GM12878 (cell line): Measurements from ENCODE around the gene OR2S2. TPM values are rescaled to one million over a fixed set of nuclear protein-coding genes. Genes with fewer than 3 reads are reported as not detected.
"Not testable (repeated sequence)": the region's sequence is repeated elsewhere in the genome, so short reads cannot be mapped to it uniquely, and the experiment has no call there.

Experiments used
- ATAC-seq: fragments of 200-7000 bp; cut with Tn5 transposase; 3 replicates; pipeline ENCODE4 v1.9.1; 2020; ENCODE audit warnings: mild to moderate bottlenecking, moderate library complexity
- BruUV-seq: library from RNA; stranded (reverse); fragments of 400-500 nt; replicated peaks from 2 replicates; lab custom pipeline; 2021; lab: Mats Ljungman, UMichigan
- CTCF ChIA-PET: fragments of 300-600 bp; sonication (Branson Sonifier 250); formaldehyde crosslinking; extraction: SDS; loops from one replicate; lab custom pipeline; 2021; ENCODE audit warnings: inconsistent platforms; lab: Yijun Ruan, JAX
- POLR2A ChIA-PET: fragments of 350-600 bp; formaldehyde crosslinking; extraction: SDS; loops from one replicate; lab custom pipeline; 2021; ENCODE audit warnings: inconsistent platforms; lab: Charles Lee
- RAD21 ChIA-PET: fragments of 300-600 bp; sonication (Branson Sonifier 250); formaldehyde crosslinking; loops from one replicate; lab custom pipeline; 2023; ENCODE audit warnings: antibody characterized with exemption; ENCODE audit not compliant: unreplicated experiment; lab: Charles Lee
- SMC1A ChIA-PET: fragments of 300-600 bp; sonication (Branson Sonifier 250); formaldehyde crosslinking; loops from one replicate; lab custom pipeline; 2023; ENCODE audit not compliant: unreplicated experiment, uncharacterized antibody; lab: Charles Lee
- DNase-seq: peaks from one replicate; pipeline ENCODE4 v3.0.0-alpha.2; 2011; ENCODE audit warnings: low read depth, low spot score
- FAIRE-seq: peaks from 3 replicates; lab custom pipeline; 2011; peaks lifted over from hg19 to GRCh38; lab: Jason Lieb, UNC
- H2AFZ ChIP-seq: 2 replicates; pipeline ENCODE4 v1.6.0; 2011; ENCODE audit warnings: low read depth, low read length, control low read depth; ENCODE audit not compliant: control insufficient read depth
- H3K27ac ChIP-seq: 2 replicates; pipeline ENCODE4 v1.5.1; 2011; ENCODE audit warnings: control low read depth; ENCODE audit not compliant: control insufficient read depth, insufficient read depth
- H3K27me3 ChIP-seq, 2 experiments: replicated peaks in 1 of 2; 2 replicates each; pipeline versions ENCODE4 v1.6.0 to v1.6.1; 2011; ENCODE audit warnings: low read length in 1 of 2; ENCODE audit not compliant: control insufficient read depth in 2 of 2, insufficient read depth in 2 of 2
- H3K36me3 ChIP-seq, 2 experiments: 2 replicates each; pipeline ENCODE4 v1.5.1; 2011; ENCODE audit warnings: low read length in 1 of 2; ENCODE audit not compliant: control insufficient read depth in 2 of 2, insufficient read depth in 2 of 2
- H3K4me1 ChIP-seq: 2 replicates; pipeline ENCODE4 v1.6.1; 2011; ENCODE audit warnings: mild to moderate bottlenecking, low read length, moderate library complexity, mixed read lengths; ENCODE audit not compliant: control insufficient read depth, insufficient read depth
- H3K4me2 ChIP-seq: 2 replicates; pipeline ENCODE4 v1.6.0; 2011; ENCODE audit warnings: control low read depth; ENCODE audit not compliant: control insufficient read depth, insufficient read depth
- H3K4me3 ChIP-seq: fragments of 200-600 bp; sonication (generic); 2 replicates; pipeline ENCODE4 v1.5.1; 2016
- H3K79me2 ChIP-seq: 2 replicates; pipeline ENCODE4 v1.6.0; 2011; ENCODE audit warnings: low read length; ENCODE audit not compliant: control insufficient read depth, insufficient read depth
- H3K9ac ChIP-seq: 2 replicates; pipeline ENCODE4 v1.8.0; 2011; ENCODE audit warnings: low read length, control low read depth, mixed read lengths; ENCODE audit not compliant: control insufficient read depth, insufficient read depth
- H3K9me3 ChIP-seq: replicated peaks from 3 replicates; pipeline ENCODE4 v1.5.1; 2011; ENCODE audit warnings: mild to moderate bottlenecking, low read length; ENCODE audit not compliant: control insufficient read depth, insufficient read depth
- H4K20me1 ChIP-seq: 2 replicates; pipeline ENCODE4 v1.6.0; 2011; ENCODE audit not compliant: control insufficient read depth, insufficient read depth
- ATF2 ChIP-seq: IDR thresholded peaks from 2 replicates; pipeline ENCODE4 v1.6.1; 2012; ENCODE audit warnings: low read length, inconsistent platforms
- BRCA1 ChIP-seq: IDR thresholded peaks from 2 replicates; pipeline ENCODE4 v1.6.1; 2011; ENCODE audit warnings: low read depth, low read length, improper control_type of control experiment
- CTCF ChIP-seq, 3 experiments: IDR thresholded peaks in 2 of 3; conservative IDR thresholded peaks in 1 of 3; 2 replicates each; pipeline ENCODE4 v1.5.1; 2011; ENCODE audit warnings: low read depth in 3 of 3, low read length in 3 of 3, mild to moderate bottlenecking in 3 of 3, control low read depth in 2 of 3, moderate library complexity in 2 of 3, inconsistent platforms in 1 of 3, mixed read lengths in 1 of 3; ENCODE audit not compliant: control insufficient read depth in 2 of 3, insufficient read depth in 1 of 3; ENCODE audit errors: extremely low read depth in 1 of 3
- HCFC1 ChIP-seq: fragments of 150-350 bp; IDR thresholded peaks from 2 replicates; pipeline ENCODE4 v1.6.1; 2014; ENCODE audit warnings: low read length
- HDAC2 ChIP-seq: fragments of 200-600 bp; sonication (generic); IDR thresholded peaks from 2 replicates; pipeline ENCODE4 v1.6.1; 2017
- HDAC6 ChIP-seq: fragments of 200-600 bp; sonication (generic); IDR thresholded peaks from one replicate; pipeline ENCODE4 v1.8.0; 2017; ENCODE audit warnings: antibody characterized with exemption; ENCODE audit not compliant: unreplicated experiment
- HDGF ChIP-seq: fragments of 450-650 bp; IDR thresholded peaks from 2 replicates; pipeline ENCODE4 v1.6.1; 2016; ENCODE audit warnings: antibody characterized with exemption
- PML ChIP-seq: IDR thresholded peaks from 2 replicates; pipeline ENCODE4 v1.6.1; 2012; ENCODE audit warnings: low read length, inconsistent platforms
- POU2F2 ChIP-seq: IDR thresholded peaks from 3 replicates; pipeline ENCODE4 v1.6.1; 2011; ENCODE audit warnings: low read depth, mild to moderate bottlenecking, low read length, borderline replicate concordance
- TCF7 ChIP-seq: IDR thresholded peaks from 2 replicates; pipeline ENCODE4 v1.6.1; 2014; ENCODE audit warnings: antibody characterized with exemption, borderline replicate concordance
- WGBS: methylation state at CpG from one replicate; pipeline ENCODE4 v1.1.6; 2016; ENCODE audit warnings: low lambda C conversion rate; ENCODE audit not compliant: insufficient replicate concordance, insufficient coverage; ENCODE audit errors: missing lambda C conversion rate; 5-methylcytosine and 5-hydroxymethylcytosine counted together
- in situ Hi-C: fragments of 300-500 bp; cut with MboI; formaldehyde crosslinking; loops from 9 replicates; pipeline ENCODE4 v1.14.3; 2018; ENCODE audit warnings: mixed read lengths
- intact Hi-C: fragments of 100-400 bp; cut with micrococcal nuclease; formaldehyde crosslinking; loops from one replicate; pipeline ENCODE4 v1.14.2; 2022; ENCODE audit not compliant: unreplicated experiment
- polyA plus RNA-seq, 11 experiments: library from polyadenylated mRNA; depleted of rRNA in 4 of 11; unstranded in 6 of 11; stranded (reverse) in 5 of 11; fragments of >200 nt; fragmentation: Nextera tagmentation in 4 of 11; fragmentation: Illumina TruSeq in 1 of 11; extraction: Ambion mirVana in 4 of 11; extraction: Trizol in 1 of 11; gene quantifications; 1 replicate in 1 of 11; 2 replicates in 10 of 11; pipeline versions ENCODE4 v1.2.1 to v1.2.3, GENCODE V29; 2011 to 2016; ENCODE audit warnings: inconsistent platforms in 2 of 11, missing spikeins in 2 of 11, low read depth in 1 of 11
- total RNA-seq, 4 experiments: library from RNA; depleted of rRNA in 3 of 4; stranded (reverse); fragments of >200 nt in 3 of 4; fragmentation: Illumina TruSeq in 1 of 4; extraction: Trizol in 1 of 4; gene quantifications; 2 replicates each; pipeline versions ENCODE4 v1.2.1 to v1.2.3, GENCODE V29; 2013 to 2021
- TF ChIP-seq, protein P1 (sequence below): fragments of 450-650 bp; IDR thresholded peaks from 2 replicates; pipeline ENCODE4 v1.6.1; 2017; ENCODE audit warnings: mild to moderate bottlenecking, moderate library complexity

OR2S2 gene
- total and polyA plus RNA-seq, 10 of the 15 experiments (the other 5 are each of a cell fraction or from before 2014, with no cell fraction given), result not detected

DNA sequence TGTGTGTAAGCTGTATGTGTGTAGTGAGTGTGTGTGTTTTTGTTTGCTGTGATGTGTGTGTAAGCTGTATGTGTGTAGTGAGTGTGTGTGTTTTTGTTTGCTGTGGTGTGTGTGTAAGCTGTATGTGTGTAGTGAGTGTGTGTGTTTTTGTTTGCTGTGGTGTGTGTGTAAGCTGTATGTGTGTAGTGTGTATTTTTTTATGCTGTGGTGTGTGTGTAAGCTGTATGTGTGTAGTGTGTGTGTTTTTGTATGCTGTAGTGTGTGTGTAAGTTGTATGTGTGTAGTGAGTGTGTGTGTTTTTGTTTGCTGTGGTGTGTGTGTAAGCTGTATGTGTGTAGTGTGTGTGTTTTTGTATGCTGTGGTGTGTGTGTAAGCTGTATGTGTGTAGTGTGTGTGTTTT lies 44.5 kb downstream of the OR2S2 start:
- H3K4me1 ChIP-seq, H3K79me2 ChIP-seq, DNase-seq, in situ Hi-C loops, H3K4me3 ChIP-seq, H3K9me3 ChIP-seq, H3K36me3 ChIP-seq, H3K4me2 ChIP-seq, SMC1A ChIA-PET, RAD21 ChIA-PET, FAIRE-seq, H2AFZ ChIP-seq, H3K9ac ChIP-seq, intact Hi-C loops, BruUV-seq, POLR2A ChIA-PET, H3K27ac ChIP-seq, H4K20me1 ChIP-seq, CTCF ChIA-PET, H3K27me3 ChIP-seq, ATAC-seq: not testable (repeated sequence)

GRCh38 chr9:35912791-35913400 lies 45.1 kb downstream of the OR2S2 start:
- BruUV-seq, result no TSS peak
- no peaks in the 10 kb centered on the region for H3K79me2 ChIP-seq
- H3K9me3 ChIP-seq, result peaks cover 2% of the 10 kb centered on the region; the same call in 2 of the 3 replicates
- RAD21 ChIA-PET, result no interaction called here
- CTCF ChIA-PET, result interaction anchor here (1.5 kb wide), 1 partner anchor 10 kb away, joined by 4 read pairs; no protein-coding TSS in a partner anchor
- no peak overlapping the region for H3K27ac ChIP-seq
- H3K4me3 ChIP-seq, result no peak overlapping the region
- no peaks in the 10 kb centered on the region for H3K36me3 ChIP-seq
- intact Hi-C loops, result no loop called here
- no peak overlapping the region for H3K9ac ChIP-seq
- no peak for ATAC-seq
- H3K4me2 ChIP-seq, result no peak overlapping the region
- no peak for DNase-seq
- in situ Hi-C loops, result no loop called here
- no peaks in the 10 kb centered on the region for H3K4me1 ChIP-seq
- no peaks in the 10 kb centered on the region for H4K20me1 ChIP-seq
- 70% methylated on average over 10 of the region's 10 CpGs for WGBS
- H3K27me3 ChIP-seq, result no peaks in the 10 kb centered on the region; a peak in 1 of 4 replicates
- POLR2A ChIA-PET, result no interaction called here
- FAIRE-seq, result no peak
- SMC1A ChIA-PET, result no interaction called here
- H2AFZ ChIP-seq, result no peak overlapping the region
- no peak for TF ChIP-seq HDAC2
- no peak for TF ChIP-seq PML
- no peak for TF ChIP-seq POU2F2
- no peak for TF ChIP-seq HDGF
- TF ChIP-seq, protein P1, sequence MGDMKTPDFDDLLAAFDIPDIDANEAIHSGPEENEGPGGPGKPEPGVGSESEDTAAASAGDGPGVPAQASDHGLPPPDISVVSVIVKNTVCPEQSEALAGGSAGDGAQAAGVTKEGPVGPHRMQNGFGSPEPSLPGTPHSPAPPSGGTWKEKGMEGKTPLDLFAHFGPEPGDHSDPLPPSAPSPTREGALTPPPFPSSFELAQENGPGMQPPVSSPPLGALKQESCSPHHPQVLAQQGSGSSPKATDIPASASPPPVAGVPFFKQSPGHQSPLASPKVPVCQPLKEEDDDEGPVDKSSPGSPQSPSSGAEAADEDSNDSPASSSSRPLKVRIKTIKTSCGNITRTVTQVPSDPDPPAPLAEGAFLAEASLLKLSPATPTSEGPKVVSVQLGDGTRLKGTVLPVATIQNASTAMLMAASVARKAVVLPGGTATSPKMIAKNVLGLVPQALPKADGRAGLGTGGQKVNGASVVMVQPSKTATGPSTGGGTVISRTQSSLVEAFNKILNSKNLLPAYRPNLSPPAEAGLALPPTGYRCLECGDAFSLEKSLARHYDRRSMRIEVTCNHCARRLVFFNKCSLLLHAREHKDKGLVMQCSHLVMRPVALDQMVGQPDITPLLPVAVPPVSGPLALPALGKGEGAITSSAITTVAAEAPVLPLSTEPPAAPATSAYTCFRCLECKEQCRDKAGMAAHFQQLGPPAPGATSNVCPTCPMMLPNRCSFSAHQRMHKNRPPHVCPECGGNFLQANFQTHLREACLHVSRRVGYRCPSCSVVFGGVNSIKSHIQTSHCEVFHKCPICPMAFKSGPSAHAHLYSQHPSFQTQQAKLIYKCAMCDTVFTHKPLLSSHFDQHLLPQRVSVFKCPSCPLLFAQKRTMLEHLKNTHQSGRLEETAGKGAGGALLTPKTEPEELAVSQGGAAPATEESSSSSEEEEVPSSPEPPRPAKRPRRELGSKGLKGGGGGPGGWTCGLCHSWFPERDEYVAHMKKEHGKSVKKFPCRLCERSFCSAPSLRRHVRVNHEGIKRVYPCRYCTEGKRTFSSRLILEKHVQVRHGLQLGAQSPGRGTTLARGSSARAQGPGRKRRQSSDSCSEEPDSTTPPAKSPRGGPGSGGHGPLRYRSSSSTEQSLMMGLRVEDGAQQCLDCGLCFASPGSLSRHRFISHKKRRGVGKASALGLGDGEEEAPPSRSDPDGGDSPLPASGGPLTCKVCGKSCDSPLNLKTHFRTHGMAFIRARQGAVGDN, result no peak
- no peak for TF ChIP-seq CTCF (IDR thresholded peaks at IDR 0.05 in 2 of 3, conservative IDR thresholded peaks at IDR 0.05 in 1 of 3; ENCODE audit: control insufficient read depth in 2 of 3, extremely low read depth in 1 of 3, insufficient read depth in 1 of 3, low read depth in 3 of 3, low read length in 3 of 3)
- no peak for TF ChIP-seq HDAC6
- no peak for TF ChIP-seq HCFC1
- TF ChIP-seq BRCA1, result no peak
- TF ChIP-seq ATF2, result no peak
- TF ChIP-seq TCF7, result no peak
